Measurements from ENCODE around the gene ARCN1.
A peak's percentile ranks its signal among the peaks of the same experiment; 100 is the strongest.

Gene ARCN1

GRCh38 chr11:118629761-118630661 lies 57.8 kb downstream of the ARCN1 start:
- no peak for TF ChIP-seq ZFX (IDR thresholded peaks at IDR 0.05; ENCODE audit: borderline replicate concordance)
- TF ChIP-seq CTCF (IDR thresholded peaks at IDR 0.05), result no peak
- no peak overlapping the region for H3K27ac ChIP-seq

DNA sequence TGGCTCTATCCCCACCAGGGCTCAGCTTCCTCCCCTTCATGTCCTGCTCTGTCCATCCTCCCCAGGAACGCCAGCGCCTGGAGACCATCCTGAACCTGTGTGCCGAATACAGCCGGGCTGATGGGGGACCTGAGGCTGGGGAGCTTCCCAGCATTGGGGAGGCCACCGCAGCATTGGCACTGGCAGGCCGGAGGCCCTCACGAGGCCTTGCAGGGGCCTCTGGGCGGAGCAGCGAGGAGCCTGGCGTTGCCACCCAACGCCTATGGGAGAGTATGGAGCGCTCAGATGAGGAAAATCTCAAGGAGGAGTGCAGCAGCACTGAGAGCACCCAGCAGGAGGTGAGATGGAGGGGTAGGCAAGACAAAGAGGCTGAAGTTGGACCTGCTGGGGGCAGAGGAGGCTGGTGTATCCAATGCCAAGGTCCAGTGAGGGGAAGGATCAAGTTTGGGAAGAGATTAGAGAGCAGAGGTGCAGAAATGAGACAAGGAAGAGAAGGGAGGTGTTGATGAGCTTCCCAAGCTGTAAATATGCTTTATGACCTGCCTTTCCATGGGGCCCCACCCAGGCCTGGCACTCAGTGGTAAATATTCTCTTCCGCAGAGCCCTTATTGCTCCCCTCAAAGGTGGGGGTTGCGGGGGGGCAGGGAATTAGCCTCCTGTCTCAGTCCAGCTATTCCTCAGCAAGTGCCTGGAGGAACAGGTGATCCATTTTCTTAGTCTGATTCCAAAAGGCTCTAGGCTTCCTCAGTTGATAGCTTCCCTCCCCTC lies 59.1 kb downstream of the ARCN1 start:
- TF ChIP-seq CTCF (IDR thresholded peaks at IDR 0.05), result no peak
- TF ChIP-seq ZFX (IDR thresholded peaks at IDR 0.05; ENCODE audit: borderline replicate concordance), result no peak
- H3K27ac ChIP-seq, result no peak overlapping the region

GRCh38 chr11:118632577-118633318 lies 60.5 kb downstream of the ARCN1 start:
- TF ChIP-seq ZFX (IDR thresholded peaks at IDR 0.05; ENCODE audit: borderline replicate concordance) (no peak), CTCF (IDR thresholded peaks at IDR 0.05) (no peak)
- H3K27ac ChIP-seq, result no peak overlapping the region

DNA sequence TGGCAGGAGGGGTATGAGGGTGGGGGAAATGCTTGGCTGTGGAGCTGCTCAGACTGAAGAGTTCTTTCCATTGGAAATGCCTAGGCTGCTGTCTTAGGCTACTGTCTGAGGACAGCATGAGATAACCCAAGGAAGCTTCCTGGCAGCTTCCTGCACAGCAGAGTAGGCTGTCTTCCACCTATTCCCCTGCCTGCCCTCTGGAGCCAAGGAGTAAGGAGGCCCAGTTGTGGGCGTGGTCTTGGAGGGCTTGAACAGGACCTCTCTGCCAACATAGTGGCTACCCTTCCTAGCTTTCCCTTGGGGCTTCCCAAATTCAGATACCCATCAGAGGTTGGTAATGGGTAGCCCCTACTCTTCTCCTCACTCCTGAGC lies 61.1 kb downstream of the ARCN1 start:
- TF ChIP-seq CTCF (IDR thresholded peaks at IDR 0.05) (no peak), ZFX (IDR thresholded peaks at IDR 0.05; ENCODE audit: borderline replicate concordance) (no peak)
- H3K27ac ChIP-seq, result no peak overlapping the region

- peak overlapping the region; percentile 34; the same call in 1 of the 2 replicates for H3K27ac ChIP-seq
- TF ChIP-seq ZFX (IDR thresholded peaks at IDR 0.05; ENCODE audit: borderline replicate concordance), result no peak
Observed at GRCh38 chr11:118633979-118634378, 61.8 kb downstream of the ARCN1 start.

GRCh38 chr11:118634431-118635236 lies 62.4 kb downstream of the ARCN1 start:
- H3K27ac ChIP-seq, result peak overlapping the region; percentile 34
- 0 out of 2 replicates have a peak, but pooled peaks have one; percentile 19 for TF ChIP-seq CTCF (IDR thresholded peaks at IDR 0.05)
- no peak for TF ChIP-seq ZFX (IDR thresholded peaks at IDR 0.05; ENCODE audit: borderline replicate concordance)

GRCh38 chr11:118635237-118635591 lies 63.0 kb downstream of the ARCN1 start:
- TF ChIP-seq ZFX (IDR thresholded peaks at IDR 0.05; ENCODE audit: borderline replicate concordance), result no peak
- no peak for TF ChIP-seq CTCF (IDR thresholded peaks at IDR 0.05)
- peak overlapping the region; percentile 34; the same call in 1 of the 2 replicates for H3K27ac ChIP-seq
